ENCODE data around the gene FOSL1.
"Not testable (repeated sequence)": the region's sequence is repeated elsewhere in the genome, so short reads cannot be mapped to it uniquely, and the experiment has no call there.

The FOSL1 gene

GRCh38 chr11:65896034-65896999 is 3.9 kb downstream of the FOSL1 start:
- DNase-seq (ENCODE audit: low spot score), result no peak

GRCh38 chr11:65895482-65895981 is 4.7 kb downstream of the FOSL1 start:
- DNase-seq (ENCODE audit: low spot score), result no peak

- DNase-seq (ENCODE audit: low spot score), result no peak
Observed at GRCh38 chr11:65894034-65894591, 6.1 kb downstream of the FOSL1 start.

GRCh38 chr11:65892661-65893317 is 7.4 kb downstream of the FOSL1 start:
- no peak for DNase-seq (ENCODE audit: low spot score)

DNA sequence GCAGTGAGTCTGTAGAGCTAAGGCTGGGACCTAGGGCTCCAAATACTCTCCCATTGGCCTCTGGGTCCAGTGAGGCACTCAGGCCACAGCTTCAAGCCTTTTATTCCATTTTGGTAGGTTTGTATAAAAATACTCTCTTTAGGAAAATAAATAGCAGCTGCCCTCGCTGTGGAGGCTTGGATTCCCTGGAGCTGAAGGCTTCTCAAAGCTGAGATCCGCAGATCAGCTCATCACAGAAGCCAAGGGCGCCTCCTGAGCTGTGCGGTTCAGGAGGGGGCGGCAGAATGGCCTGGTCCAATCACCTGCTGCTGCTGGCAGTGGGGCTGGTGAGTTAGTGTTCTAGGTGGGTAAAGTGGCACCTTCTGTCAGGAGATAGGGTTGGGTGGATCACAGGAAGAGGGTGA is 8.0 kb downstream of the FOSL1 start:
- DNase-seq (ENCODE audit: low spot score), result not testable (repeated sequence)

DNA sequence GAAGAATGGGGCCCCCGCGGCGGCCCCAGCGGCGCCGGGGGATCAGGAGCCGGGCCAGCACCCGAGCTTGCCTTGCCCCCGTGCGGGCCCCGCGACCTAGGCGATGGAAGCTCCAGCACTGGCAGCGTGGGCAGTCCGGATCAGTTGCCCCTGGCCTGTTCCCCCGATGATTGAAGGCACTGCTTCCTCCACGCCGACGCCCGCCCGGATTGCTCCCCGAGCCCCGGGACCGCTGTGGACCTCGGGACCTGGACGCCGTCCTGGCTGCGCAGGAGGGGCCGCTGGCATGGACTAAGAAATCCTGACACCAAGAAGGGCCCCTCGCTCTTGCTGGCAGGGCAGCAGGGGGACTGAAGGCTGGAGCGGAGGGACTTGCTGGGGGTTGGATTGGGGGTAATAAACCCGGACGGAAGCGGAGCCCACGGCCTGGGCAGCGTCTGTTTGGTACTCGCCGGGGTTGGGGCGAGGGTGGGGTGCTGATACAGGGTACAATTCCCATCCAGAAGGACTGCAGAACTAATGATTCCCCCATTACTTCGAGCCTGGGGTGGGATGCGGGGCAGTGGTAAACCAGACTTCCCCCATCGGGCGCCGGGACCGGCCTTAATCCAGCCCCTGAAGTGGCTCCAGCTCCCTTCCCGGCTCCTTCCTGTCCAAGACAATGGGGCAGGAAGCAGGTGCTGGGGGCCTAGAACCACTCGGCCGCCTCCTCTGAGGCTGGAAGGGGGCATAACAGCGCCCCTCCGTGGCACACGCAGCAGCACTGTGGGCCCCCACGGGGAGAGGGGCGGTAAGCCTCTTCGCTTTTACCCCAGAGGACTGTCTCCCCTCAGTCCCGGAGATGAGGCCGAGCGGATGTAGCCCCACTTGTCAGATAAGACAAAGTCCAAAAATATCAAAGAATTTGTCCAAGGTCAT is 8.7 kb downstream of the FOSL1 start:
- DNase-seq (ENCODE audit: low spot score), result no peak

GRCh38 chr11:65890324-65891218 is 9.6 kb downstream of the FOSL1 start, which contains the start of gene CCDC85B:
CCDC85B (plus strand) TSS chr11:65890673; CDS start chr11:65890784, 111 bp downstream.
- DNase-seq (ENCODE audit: low spot score), result peak; percentile 98

DNA sequence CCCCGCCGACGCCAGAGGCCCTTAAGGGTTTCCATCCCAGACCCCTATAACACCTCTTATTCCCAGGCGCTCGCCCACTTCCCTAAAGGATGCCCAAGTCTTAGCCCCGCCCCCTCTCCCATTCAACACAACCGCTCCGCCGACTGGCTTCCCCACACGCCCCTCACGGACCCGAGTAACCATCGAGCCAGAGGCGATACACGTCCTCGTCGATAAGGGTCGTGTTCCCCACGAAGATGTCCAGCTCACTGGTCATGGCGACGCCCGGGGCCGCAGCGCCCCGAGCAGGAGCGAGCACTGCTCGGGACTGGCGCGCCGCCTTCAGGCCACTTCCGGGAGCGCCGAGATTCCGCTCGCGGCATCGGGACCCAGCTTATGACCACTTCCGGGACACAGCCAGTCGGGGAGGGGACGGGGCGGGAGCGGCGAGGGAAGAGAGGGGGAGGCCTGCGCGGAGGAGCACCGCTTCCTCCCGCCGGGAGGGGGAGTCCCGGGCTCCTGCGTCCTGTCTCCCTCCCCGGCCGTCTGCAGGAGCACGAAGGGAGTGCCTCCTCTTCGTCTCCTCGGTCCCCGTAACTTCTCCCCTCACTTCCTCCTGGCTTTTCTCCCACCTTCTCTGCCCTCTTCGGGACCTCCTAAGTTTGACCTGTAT is 11.9 kb downstream of the FOSL1 start, which contains the start of gene FIBP:
Gene FIBP (minus strand): TSS at position 309 of the 652 bp plus-strand sequence. CDS start 53 bp downstream, at position 256.
- DNase-seq (ENCODE audit: low spot score), result peak; percentile 95

DNA sequence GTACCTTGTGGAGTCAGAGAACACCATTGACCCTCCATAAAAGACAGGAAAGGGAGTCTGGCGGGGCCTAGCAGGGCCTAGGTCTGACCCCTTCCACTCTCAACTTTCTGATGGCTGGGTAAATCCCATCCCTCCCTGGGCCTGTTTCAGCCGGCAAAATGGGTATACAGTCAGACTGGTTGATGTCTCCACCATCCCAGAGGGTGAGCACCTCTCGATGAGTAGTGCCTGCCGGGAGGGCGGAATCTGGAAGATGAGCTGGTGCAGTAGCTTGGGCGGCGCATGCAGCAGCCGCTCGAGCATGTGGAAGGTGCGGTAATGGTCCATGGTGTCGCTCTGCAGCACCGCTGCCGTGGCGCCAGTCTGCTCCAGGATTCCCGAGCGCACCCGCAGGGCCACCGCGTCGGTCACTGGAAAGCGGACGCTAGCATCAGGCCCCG is 12.4 kb downstream of the FOSL1 start:
- DNase-seq (ENCODE audit: low spot score), result no peak

- DNase-seq (ENCODE audit: low spot score), result no peak
Observed at GRCh38 chr11:65886826-65887722, 13.1 kb downstream of the FOSL1 start.

- DNase-seq (ENCODE audit: low spot score), result no peak
Observed at GRCh38 chr11:65885808-65886536, 14.2 kb downstream of the FOSL1 start.

GRCh38 chr11:65885231-65885630 is 15.0 kb downstream of the FOSL1 start:
- no peak for DNase-seq (ENCODE audit: low spot score)

DNA sequence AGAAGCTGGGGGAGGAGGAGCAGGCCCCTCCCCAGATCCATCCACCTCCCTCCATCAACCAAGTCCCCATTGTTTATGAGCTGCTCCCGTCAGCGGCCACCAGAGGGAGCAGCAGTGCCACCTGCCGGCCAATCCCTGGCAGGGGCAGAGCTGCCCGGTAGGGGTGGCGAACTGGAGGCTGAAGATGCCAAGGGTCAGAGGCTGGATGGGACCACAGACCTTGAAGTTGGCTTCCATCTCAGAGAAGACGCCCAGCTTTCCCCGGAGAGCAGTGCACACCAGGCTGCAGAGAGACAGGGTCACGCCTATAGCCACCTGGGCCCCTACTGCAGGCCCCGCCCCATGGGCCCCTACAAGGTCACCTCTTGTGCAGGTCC is 15.5 kb downstream of the FOSL1 start:
- DNase-seq (ENCODE audit: low spot score), result peak; percentile 86

GRCh38 chr11:65883786-65884715 is 16.1 kb downstream of the FOSL1 start:
- DNase-seq (ENCODE audit: low spot score), result no peak

DNA sequence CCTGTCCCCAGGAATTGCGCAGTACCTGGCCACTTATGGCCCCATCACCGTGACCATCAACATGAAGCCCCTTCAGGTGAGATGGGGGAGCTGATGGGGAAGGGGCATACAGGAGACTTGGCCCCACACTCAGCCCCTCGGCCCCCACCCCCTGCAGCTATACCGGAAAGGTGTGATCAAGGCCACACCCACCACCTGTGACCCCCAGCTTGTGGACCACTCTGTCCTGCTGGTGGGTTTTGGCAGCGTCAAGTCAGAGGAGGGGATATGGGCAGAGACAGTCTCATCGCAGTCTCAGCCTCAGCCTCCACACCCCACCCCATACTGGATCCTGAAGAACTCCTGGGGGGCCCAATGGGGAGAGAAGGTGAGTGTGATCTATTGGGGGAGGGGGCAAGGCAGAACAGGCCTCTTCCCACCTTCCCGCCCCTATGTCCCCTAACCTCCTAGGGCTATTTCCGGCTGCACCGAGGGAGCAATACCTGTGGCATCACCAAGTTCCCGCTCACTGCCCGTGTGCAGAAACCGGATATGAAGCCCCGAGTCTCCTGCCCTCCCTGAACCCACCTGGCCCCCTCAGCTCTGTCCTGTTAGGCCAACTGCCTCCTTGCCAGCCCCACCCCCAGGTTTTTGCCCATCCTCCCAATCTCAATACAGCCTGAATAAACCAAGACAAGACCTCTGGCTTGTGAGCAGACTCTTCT is 17.0 kb downstream of the FOSL1 start:
- DNase-seq (ENCODE audit: low spot score), result no peak
